ENCODE results near the gene NOL9.
"Not testable (repeated sequence)": the region's sequence is repeated elsewhere in the genome, so short reads cannot be mapped to it uniquely, and the experiment has no call there.

The NOL9 gene

DNA sequence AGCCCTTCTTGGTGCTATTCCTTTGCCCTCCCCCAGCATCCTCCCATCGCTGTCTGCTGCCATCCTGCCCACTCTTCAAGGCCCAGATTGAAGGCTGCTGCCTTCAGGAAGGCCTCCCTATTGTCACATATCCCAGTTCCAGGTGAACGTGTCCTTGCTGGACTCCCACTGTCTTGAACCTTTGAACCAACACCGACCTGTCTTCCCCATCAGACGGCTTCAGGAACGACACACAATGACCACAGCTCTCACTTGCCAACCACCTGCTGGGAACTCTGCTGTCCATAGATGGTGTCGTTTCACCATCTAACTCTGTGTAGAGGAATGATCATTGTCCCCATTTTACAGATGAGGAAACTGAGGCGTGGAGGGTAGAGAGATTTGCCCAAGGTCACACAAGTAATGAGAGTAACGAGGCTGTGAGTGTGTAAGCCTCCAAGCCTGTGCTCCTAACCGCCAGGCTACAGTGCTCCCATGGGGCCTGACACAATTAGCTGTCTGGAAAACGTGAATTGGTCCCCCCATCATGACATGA is 53.0 kb downstream of the NOL9 start:
- DNase-seq: no peak

- no peak for DNase-seq
Measured at GRCh38 chr1:6500544-6501278, 53.6 kb downstream of the NOL9 start.

GRCh38 chr1:6499296-6499695 is 55.0 kb downstream of the NOL9 start:
- DNase-seq: no peak

- no peak for DNase-seq
Measured at GRCh38 chr1:6498576-6499111, 55.7 kb downstream of the NOL9 start.

DNA sequence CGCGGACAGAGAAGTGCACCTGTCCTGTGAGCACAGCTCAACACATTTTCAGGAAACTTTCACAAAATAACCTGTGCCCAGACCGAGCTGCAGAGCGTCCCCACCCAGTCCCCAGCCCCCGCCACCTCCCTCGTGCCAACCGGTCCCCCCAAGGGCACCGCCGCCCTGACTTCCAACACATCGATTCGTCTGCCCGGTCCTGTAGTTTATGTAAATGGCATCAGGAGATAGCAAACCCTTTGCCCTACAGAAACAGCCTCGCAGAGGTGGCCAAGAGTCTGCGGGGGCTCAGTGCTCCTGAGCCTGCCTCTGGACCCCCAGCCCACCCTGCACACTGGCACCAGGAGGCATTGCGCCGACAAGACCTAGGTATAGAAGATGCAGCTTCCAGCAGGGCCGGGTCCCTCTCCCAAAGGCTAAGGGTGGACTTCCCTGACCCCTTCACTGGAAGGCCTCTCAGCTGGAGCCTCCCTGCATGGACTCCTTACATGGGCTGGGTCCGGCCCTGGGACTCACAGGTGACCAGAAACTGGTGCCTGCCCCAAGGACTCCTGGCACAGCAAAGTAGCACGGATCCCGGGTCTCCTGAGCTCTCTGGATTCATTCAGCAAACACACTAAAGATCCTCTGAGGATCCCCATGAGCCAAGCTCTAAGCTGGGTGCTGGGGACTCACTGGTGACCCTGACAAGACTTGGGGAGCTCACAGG is 56.3 kb downstream of the NOL9 start:
- no peak for DNase-seq

- no peak for DNase-seq
Measured at GRCh38 chr1:6497215-6497866, 57.0 kb downstream of the NOL9 start.

DNA sequence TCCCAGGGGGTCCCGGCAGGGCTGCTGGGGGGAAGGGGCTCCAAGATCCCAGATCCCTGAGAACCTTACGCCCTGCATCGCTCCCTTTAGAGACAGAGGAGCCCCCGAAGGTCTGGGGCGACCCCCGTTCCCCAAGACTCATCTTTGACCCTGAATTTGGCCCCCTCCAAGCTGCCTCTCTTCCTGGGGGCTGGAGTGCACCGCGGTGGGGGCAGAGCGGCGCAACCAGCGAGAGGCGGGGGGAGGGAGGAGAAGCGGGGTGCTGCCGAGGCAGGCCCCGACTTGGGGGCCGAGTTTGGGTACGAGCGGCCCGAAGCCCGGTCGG is 57.5 kb downstream of the NOL9 start:
- no peak for DNase-seq

- DNase-seq: no peak
Measured at GRCh38 chr1:6496365-6496721, 58.0 kb downstream of the NOL9 start.

DNA sequence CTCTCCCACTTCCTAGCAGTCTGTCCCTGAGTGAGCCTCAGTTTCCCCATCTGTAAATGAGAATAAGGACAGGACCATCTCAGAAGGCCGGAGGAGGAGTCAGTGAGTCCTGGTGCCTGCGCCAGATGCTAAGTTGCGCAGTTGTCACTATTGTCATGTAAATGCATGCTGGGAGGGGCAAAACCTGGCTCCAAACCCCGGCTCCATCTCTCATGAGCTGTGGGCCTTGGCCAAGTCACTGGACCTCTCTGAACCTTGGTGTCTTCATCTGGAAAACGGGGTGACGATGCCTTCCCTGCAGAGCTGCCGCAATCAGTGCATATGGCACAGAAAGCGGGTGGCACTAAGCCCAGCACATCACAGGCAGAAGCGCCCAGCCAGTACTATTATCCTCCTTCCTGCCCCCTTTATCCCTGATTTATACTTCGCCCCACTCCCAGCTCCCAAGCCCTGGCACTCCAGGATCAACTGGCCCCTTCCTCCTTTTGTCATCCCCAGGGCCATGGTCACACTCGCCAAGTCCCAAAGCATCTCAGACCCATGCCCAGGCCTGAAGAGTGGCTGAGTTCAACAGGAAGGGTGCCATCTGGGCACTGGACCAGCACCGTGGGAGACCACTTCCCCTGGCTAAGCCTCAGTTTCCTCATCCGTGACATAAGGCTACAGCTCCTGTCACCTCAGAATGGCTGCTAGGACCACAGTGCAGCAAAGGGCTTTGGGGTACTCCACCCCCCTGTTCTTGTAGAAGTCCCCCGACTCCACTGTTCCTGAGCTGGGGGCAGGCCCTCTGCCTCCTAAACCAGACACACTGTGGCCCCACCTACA is 58.6 kb downstream of the NOL9 start:
- DNase-seq: no peak

- no peak for DNase-seq
Measured at GRCh38 chr1:6495041-6495441, 59.3 kb downstream of the NOL9 start.

DNA sequence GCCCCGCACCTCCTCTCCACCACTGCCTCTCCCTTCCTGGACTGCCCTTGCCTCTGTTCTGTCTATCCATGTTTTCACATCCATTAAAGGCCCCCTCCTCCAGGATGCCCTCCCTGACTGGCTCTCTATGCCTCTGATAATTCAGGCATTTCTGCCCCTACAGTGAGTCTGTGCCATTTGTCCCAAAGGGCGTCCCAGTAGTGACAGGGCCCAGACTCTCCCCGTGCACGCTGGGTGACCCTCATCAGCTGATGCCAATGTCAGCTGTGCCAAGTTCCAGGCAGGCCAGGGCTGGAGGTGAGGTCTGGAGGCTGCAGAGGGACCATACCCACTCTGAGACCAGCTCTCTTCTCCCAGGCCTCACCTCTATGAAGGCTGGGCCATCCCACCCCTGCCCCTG is 59.7 kb downstream of the NOL9 start:
- no peak for DNase-seq

- not testable (repeated sequence) for DNase-seq
Measured at GRCh38 chr1:6493834-6494223, 60.5 kb downstream of the NOL9 start.

DNA sequence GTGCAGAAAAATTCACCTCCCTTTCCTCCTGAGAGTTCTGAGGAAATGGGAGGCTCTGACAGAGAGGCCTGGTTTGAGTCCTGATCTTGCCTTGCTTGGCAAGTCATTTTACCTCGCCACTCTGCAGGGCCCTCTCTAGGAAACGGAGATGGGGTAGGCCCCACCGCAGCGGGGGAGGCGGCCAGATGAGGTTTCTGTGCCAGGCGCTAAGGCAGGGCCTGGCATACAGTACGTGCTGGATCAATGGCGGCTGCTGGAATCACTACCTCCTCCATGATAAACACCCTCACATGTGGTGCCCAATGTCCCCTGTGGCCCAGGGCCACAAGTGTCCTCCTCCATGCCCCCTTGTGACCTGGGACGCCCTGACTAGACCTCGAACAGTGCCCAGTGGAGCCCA is 62.3 kb downstream of the NOL9 start:
- DNase-seq: no peak

GRCh38 chr1:6491480-6491962 is 62.8 kb downstream of the NOL9 start, which contains the start of gene PLEKHG5:
Gene PLEKHG5 (minus strand): TSS chr1:6491667. CDS start chr1:6477571, 14,096 bp downstream.
- DNase-seq: no peak

DNA sequence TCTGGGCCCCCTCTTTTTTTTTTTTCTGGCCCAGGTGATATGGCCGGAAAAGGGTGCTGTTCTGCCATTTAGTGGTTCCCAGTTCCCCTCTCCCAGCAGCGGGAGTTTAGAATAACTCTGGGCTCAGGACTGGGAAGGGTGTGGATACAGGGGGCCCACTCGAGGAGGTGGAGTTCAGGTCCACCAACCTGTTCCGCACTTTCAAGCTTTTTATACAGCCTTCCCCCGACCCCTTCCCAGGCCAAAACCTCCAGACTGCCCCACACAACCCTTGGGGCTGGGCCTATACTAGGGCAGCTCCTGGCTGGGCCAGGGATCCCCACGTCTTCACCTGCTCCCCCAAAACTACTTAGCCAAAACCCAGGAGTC is 63.2 kb downstream of the NOL9 start:
- DNase-seq: no peak

DNA sequence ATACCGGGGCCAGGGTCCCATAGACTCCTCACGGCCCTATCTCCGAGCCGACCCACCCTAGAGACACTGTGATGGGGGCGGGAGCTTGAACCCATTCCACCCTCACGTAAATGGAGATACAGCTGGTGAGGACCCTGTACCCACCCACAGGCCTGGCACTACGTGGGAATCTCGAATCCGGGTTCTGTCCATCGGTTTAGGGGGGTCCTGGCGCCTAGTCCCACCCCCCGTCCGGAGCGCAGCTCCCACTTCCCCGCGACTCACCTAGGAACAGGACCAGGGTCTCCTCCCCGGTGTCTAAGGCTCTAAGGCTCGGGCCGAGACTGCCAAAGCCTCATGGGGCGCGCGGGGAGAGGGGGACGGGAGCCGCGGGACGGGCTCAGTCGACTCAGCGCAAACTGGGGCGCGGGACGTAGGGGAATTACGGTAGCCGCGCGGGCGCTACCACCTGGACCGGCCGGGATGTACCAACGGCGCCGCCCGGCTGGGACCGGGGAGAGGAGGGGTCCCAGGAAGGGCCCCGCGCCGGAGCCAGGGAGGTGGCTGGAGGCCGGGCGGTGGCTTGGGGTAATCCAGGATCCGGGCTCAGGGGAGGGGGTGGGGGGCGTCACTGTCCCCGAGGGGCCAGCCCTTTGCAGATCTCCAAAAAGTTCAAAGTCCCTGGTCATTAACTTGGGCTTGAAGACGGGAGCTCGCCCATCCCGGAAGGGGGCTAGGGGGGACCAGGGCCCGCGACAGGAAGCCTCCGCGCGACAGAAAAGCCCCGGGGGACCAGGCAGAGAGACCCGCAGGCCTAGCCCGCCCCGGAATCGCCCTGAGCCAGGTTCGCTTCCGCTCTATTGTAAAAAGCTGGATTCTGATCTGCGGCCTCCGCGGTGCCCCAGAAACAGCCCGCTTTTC is 63.9 kb downstream of the NOL9 start:
- DNase-seq: no peak

DNA sequence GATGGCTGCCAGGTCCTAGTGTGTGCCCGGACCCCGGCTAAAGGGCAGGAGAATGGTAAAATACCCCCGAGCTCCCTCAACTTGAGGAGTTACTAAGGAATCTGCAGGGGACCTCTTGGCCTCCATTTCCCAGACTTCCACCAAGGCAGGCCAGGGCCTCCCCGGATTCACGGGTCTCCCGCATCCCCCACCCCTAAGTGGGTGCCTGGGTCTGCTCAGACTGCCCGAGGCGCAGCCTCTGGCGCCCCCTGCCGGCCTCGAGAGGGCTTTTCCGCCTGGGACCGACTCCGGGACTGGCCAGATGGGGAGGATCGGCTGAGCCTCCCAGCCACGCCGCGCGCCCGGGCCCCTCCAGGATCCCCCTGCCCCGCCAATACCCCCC is 64.5 kb downstream of the NOL9 start:
- peak; percentile 38 for DNase-seq

- no peak for DNase-seq
Measured at GRCh38 chr1:6489383-6489765, 64.9 kb downstream of the NOL9 start.

DNA sequence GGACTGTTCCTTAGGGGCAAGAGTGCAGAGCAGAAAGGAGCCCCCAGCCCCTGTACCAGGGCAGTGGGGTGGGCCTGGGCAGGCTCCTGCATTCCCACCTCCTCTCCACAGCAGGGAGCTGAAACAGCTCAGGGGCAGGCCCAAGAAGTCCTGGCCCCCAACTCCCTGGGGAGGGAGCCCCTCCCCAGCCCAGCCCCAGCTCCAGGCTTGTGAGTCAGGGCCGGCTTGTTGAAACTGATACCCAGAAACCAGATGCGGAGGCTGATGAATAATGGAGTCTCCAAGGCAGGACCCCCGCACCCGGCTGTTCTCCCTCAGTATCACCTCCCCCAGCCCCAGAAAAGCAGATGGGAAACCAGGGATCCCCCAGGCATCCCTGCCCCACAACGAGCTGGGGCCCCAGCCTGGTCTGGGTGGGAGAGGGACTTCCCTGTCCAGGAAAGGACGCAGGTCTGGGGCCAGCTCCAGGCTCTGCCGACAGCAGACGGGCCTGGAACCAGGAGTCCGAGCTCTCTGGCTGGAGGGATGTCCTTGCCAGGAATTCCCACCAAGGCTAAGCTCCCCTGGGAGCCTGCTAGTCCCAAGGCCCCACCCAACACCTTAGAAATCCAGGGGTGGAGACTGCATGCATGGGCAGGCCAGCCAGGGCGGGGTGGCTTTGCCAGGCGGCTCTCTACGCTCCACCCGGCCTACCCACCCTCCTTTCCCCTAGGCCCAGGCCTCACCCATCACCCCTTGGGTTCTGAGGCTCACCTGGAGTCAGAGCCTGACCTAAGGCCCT is 65.5 kb downstream of the NOL9 start:
- DNase-seq: peak; percentile 28

DNA sequence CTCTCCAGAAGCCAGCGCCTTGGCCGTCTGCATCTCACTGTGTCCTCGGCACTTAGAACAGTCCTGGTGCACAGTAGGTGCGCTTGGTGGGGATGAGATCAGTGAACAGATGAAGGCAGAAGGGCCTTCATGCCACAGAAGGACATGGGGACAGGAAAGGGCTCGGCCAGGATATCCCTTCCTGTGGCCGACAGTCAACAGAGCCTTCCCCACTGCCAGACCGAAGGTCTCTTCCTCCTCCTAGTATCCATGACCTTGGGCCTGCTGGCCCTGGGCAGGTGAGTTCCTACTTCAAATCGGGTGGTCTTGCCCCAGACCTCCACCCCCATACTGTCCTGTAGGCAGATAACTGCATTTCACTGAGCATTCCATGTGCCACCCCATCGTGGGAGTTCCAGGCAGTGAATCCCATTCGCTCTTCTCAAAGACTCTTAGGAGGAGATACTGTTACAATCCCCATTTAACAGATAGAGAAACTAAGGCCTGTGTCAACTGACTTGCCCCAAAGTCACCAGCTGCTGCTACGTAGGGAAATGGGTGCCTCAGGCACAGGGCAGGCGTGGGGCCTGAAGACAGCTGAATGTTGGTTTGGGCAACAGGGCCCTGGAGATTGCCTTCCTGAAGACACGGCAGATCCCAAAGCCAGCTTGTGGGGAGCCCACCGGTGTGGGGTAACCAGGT is 66.4 kb downstream of the NOL9 start:
- no peak for DNase-seq
